ENCODE measurements around the gene ERCC1. TPM values are rescaled to one million over a fixed set of nuclear protein-coding genes. Genes with fewer than 3 reads are reported as not detected.
A peak's percentile ranks its signal among the peaks of the same experiment; 100 is the strongest.

Gene ERCC1
- total and polyA plus RNA-seq, 2 of the 13 experiments (the other 11 are each of a cell fraction or from before 2014, with no cell fraction given), result 40.0 to 66.4 TPM

DNA sequence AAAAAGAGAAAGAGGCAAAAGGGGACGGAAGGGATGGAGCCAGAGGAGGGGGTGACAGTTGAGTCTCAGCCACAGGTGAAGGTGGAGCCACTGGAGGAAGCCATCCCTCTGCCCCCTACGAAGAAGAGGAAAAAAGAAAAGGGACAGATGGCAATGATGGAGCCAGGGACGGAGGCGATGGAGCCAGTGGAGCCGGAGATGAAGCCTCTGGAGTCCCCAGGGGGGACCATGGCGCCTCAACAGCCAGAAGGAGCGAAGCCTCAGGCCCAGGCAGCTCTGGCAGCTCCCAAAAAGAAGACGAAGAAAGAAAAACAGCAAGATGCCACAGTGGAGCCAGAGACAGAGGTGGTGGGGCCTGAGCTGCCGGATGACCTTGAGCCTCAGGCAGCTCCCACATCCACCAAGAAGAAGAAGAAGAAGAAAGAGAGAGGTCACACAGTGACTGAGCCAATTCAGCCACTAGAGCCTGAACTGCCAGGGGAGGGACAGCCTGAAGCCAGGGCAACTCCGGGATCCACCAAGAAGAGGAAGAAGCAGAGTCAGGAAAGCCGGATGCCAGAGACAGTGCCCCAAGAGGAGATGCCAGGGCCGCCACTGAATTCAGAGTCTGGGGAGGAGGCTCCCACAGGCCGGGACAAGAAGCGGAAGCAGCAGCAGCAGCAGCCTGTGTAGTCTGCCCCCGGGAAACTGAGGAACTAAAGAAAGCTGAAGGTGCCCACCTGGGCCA, 14.7 kb downstream of the ERCC1 start:
- H3K27ac ChIP-seq (ENCODE audit: extremely low read length, insufficient read depth, low read length), result no peak overlapping the region
- TSS peak; percentile 51 for BruUV-seq (replicated peaks)
- TF ChIP-seq ZNF207 (IDR thresholded peaks at IDR 0.05; ENCODE audit: borderline replicate concordance), result no peak
- no peak for TF ChIP-seq DR1 (CRISPR knock-in tag; IDR thresholded peaks at IDR 0.05)
- no peak for TF ChIP-seq MEIS1 (CRISPR knock-in tag; IDR thresholded peaks at IDR 0.05; ENCODE audit: borderline replicate concordance)
- TF ChIP-seq, protein P1, sequence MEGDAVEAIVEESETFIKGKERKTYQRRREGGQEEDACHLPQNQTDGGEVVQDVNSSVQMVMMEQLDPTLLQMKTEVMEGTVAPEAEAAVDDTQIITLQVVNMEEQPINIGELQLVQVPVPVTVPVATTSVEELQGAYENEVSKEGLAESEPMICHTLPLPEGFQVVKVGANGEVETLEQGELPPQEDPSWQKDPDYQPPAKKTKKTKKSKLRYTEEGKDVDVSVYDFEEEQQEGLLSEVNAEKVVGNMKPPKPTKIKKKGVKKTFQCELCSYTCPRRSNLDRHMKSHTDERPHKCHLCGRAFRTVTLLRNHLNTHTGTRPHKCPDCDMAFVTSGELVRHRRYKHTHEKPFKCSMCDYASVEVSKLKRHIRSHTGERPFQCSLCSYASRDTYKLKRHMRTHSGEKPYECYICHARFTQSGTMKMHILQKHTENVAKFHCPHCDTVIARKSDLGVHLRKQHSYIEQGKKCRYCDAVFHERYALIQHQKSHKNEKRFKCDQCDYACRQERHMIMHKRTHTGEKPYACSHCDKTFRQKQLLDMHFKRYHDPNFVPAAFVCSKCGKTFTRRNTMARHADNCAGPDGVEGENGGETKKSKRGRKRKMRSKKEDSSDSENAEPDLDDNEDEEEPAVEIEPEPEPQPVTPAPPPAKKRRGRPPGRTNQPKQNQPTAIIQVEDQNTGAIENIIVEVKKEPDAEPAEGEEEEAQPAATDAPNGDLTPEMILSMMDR (CRISPR knock-in tag; IDR thresholded peaks at IDR 0.05), result no peak
- 0 out of 2 replicates have a peak, but pooled peaks have one; percentile 44 for TF ChIP-seq ZC3H13 (CRISPR knock-in tag; IDR thresholded peaks at IDR 0.05)
- TF ChIP-seq SMC3 (IDR thresholded peaks at IDR 0.05; ENCODE audit: low read length), result no peak
- no peak for TF ChIP-seq NFE2L1 (CRISPR knock-in tag; IDR thresholded peaks at IDR 0.05; ENCODE audit: borderline replicate concordance)
- no peak for TF ChIP-seq MED13 (CRISPR knock-in tag; IDR thresholded peaks at IDR 0.05)
- TF ChIP-seq POLR2G (IDR thresholded peaks at IDR 0.05; ENCODE audit: low read depth, low read length), result peak; percentile 40; the same call in 1 of the 2 replicates
- no peak for TF ChIP-seq EZH2 (conservative IDR thresholded peaks at IDR 0.05; ENCODE audit: low read depth, low read length)
- TF ChIP-seq DMAP1 (CRISPR knock-in tag; IDR thresholded peaks at IDR 0.05), result no peak
- TF ChIP-seq SETDB1 (CRISPR knock-in tag; IDR thresholded peaks at IDR 0.05; ENCODE audit: borderline replicate concordance), result no peak
- no peak for TF ChIP-seq ZBTB42 (CRISPR knock-in tag; IDR thresholded peaks at IDR 0.05)
- no peak for TF ChIP-seq TCF7 (IDR thresholded peaks at IDR 0.05; ENCODE audit: low read depth)
- TF ChIP-seq AGO2 (optimal IDR thresholded peaks at IDR 0.05; ENCODE audit: low read depth, low read length), result peak; percentile 37
- TF ChIP-seq, protein P2, sequence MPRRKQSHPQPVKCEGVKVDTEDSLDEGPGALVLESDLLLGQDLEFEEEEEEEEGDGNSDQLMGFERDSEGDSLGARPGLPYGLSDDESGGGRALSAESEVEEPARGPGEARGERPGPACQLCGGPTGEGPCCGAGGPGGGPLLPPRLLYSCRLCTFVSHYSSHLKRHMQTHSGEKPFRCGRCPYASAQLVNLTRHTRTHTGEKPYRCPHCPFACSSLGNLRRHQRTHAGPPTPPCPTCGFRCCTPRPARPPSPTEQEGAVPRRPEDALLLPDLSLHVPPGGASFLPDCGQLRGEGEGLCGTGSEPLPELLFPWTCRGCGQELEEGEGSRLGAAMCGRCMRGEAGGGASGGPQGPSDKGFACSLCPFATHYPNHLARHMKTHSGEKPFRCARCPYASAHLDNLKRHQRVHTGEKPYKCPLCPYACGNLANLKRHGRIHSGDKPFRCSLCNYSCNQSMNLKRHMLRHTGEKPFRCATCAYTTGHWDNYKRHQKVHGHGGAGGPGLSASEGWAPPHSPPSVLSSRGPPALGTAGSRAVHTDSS (CRISPR knock-in tag; conservative IDR thresholded peaks at IDR 0.05), result no peak
- TF ChIP-seq MLX (CRISPR knock-in tag; IDR thresholded peaks at IDR 0.05), result no peak
- TF ChIP-seq ZNF850 (CRISPR knock-in tag; conservative IDR thresholded peaks at IDR 0.05), result no peak
- TF ChIP-seq ZNF468 (CRISPR knock-in tag; IDR thresholded peaks at IDR 0.05), result no peak
- no peak for TF ChIP-seq IRF2 (CRISPR knock-in tag; IDR thresholded peaks at IDR 0.05)
- no peak overlapping the region for H3K4me2 ChIP-seq (ENCODE audit: low read depth, low read length)
- WGBS (ENCODE audit: low lambda C conversion rate), result 95% methylated on average over 15 of the region's 15 CpGs
- H3K4me1 ChIP-seq (ENCODE audit: insufficient read depth, low read length), result peaks cover 14% of the 10 kb centered on the region
- in situ Hi-C loops (cut with HindIII; ENCODE audit: extremely low pct_ligation_motif_present, low pct_unique_long_range_greater_than_20kb), result no loop called here
- peaks cover 15% of the 10 kb centered on the region for H3K79me2 ChIP-seq (ENCODE audit: insufficient read depth, low read length)
- intact Hi-C loops (cut with micrococcal nuclease; ENCODE audit: unreplicated experiment), result no loop called here
- ChIA-PET CTCF (ENCODE audit: low intra/inter-chr PET ratio, low total read pairs) (no interaction called here), POLR2A (no interaction called here)
- ATAC-seq (no peak), DNase-seq (ENCODE audit: low spot score) (no peak), FAIRE-seq (no peak)
- no peaks in the 10 kb centered on the region for H3K9me3 ChIP-seq (ENCODE audit: low read length)
- no peaks in the 10 kb centered on the region; a peak in 1 of 5 replicates for H3K27me3 ChIP-seq (ENCODE audit: control insufficient read depth in 1 of 2, insufficient read depth in 2 of 2, low read length in 2 of 2)
- H2AFZ ChIP-seq (ENCODE audit: low read length), result no peak overlapping the region
- no peak overlapping the region for H3K9ac ChIP-seq (ENCODE audit: insufficient read depth, low read depth, low read length)
- H3K36me3 ChIP-seq (replicated peaks in 1 of 2; ENCODE audit: control insufficient read depth in 1 of 2, insufficient read depth in 2 of 2, low read length in 2 of 2), result peaks cover 7 to 11% of the 10 kb centered on the region in 2 experiments; a peak in 3 of 5 replicates
- H3K4me3 ChIP-seq (replicated peaks in 1 of 3; ENCODE audit: insufficient read depth in 1 of 3, low read depth in 2 of 3, low read length in 3 of 3), result no peak overlapping the region
- H4K20me1 ChIP-seq (ENCODE audit: insufficient read depth, low read length), result no peaks in the 10 kb centered on the region
